Activated naive CD4-positive, alpha-beta T cell treated with anti-CD3 and anti-CD28 coated beads, Interleukin-2, amount 50 U/mL, for 16 hours (primary cell): Measurements from ENCODE around the gene IMPG2.

Experiments used
- DNase-seq: peaks from one replicate; pipeline ENCODE4 v3.0.0-alpha.2; 2020

Gene IMPG2

GRCh38 chr3:101230618-101231017 lies 89.8 kb downstream of the IMPG2 start:
- DNase-seq: no peak

- DNase-seq: no peak
Measured at GRCh38 chr3:101229681-101230080, 90.7 kb downstream of the IMPG2 start.

- DNase-seq: no peak
Measured at GRCh38 chr3:101228441-101228840, 91.9 kb downstream of the IMPG2 start.

- no peak for DNase-seq
Measured at GRCh38 chr3:101224739-101225138, 95.6 kb downstream of the IMPG2 start.

GRCh38 chr3:101223016-101223415 lies 97.4 kb downstream of the IMPG2 start:
- DNase-seq: no peak

GRCh38 chr3:101219842-101220560 lies 100.4 kb downstream of the IMPG2 start:
- no peak for DNase-seq

GRCh38 chr3:101217472-101218245 lies 102.7 kb downstream of the IMPG2 start:
- DNase-seq: no peak

GRCh38 chr3:101216710-101217465 lies 103.5 kb downstream of the IMPG2 start:
- DNase-seq: no peak

- no peak for DNase-seq
Measured at GRCh38 chr3:101212730-101213129, 107.6 kb downstream of the IMPG2 start.

- DNase-seq: no peak
Measured at GRCh38 chr3:101204246-101204645, 116.1 kb downstream of the IMPG2 start.

- no peak for DNase-seq
Measured at GRCh38 chr3:101203411-101203810, 117.0 kb downstream of the IMPG2 start.

GRCh38 chr3:101202640-101203039 lies 117.7 kb downstream of the IMPG2 start:
- DNase-seq: no peak

GRCh38 chr3:101200461-101200860 lies 119.9 kb downstream of the IMPG2 start:
- no peak for DNase-seq

- no peak for DNase-seq
Measured at GRCh38 chr3:101195951-101196713, 124.2 kb downstream of the IMPG2 start.

- DNase-seq: no peak
Measured at GRCh38 chr3:101194392-101194791, 126.0 kb downstream of the IMPG2 start.

GRCh38 chr3:101193957-101194356 lies 126.4 kb downstream of the IMPG2 start:
- DNase-seq: no peak

- DNase-seq: no peak
Measured at GRCh38 chr3:101189796-101190195, 130.6 kb downstream of the IMPG2 start.

- no peak for DNase-seq
Measured at GRCh38 chr3:101189176-101189575, 131.2 kb downstream of the IMPG2 start.

GRCh38 chr3:101185341-101185740 lies 135.0 kb downstream of the IMPG2 start:
- no peak for DNase-seq

- no peak for DNase-seq
Measured at GRCh38 chr3:101184111-101184510, 136.3 kb downstream of the IMPG2 start.

- no peak for DNase-seq
Measured at GRCh38 chr3:101183151-101183550, 137.2 kb downstream of the IMPG2 start.

GRCh38 chr3:101182734-101183133 lies 137.6 kb downstream of the IMPG2 start:
- no peak for DNase-seq

- no peak for DNase-seq
Measured at GRCh38 chr3:101181801-101182200, 138.6 kb downstream of the IMPG2 start.
